Stimulated activated CD4-positive, alpha-beta T cell treated with anti-CD3 and anti-CD28 coated beads, Interleukin-4, amount 100 ng/mL, for 24 hours (primary cell): ENCODE data around the gene RDH11.
"Not testable (repeated sequence)": the region's sequence is repeated elsewhere in the genome, so short reads cannot be mapped to it uniquely, and the experiment has no call there.

Experiments
- DNase-seq: peaks from one replicate; pipeline ENCODE4 v3.0.0-alpha.2; 2020

The RDH11 gene

GRCh38 chr14:67695394-67695949 lies at the start of gene RDH11:
RDH11 (minus strand) TSS chr14:67695764; CDS start chr14:67695703, 61 bp downstream.
- DNase-seq = peak; percentile 83

GRCh38 chr14:67744046-67744445 lies 48.5 kb upstream of the RDH11 start:
- no peak for DNase-seq

GRCh38 chr14:67738740-67739504 lies 43.4 kb upstream of the RDH11 start:
- DNase-seq = peak; percentile 21

- DNase-seq = no peak
Observed at GRCh38 chr14:67736771-67737170, 41.2 kb upstream of the RDH11 start.

- DNase-seq = no peak
Observed at GRCh38 chr14:67735336-67736147, 40.0 kb upstream of the RDH11 start.

GRCh38 chr14:67734675-67735074 lies 39.1 kb upstream of the RDH11 start:
- no peak for DNase-seq

- DNase-seq = no peak
Observed at GRCh38 chr14:67733616-67734015, 38.1 kb upstream of the RDH11 start.

- DNase-seq = no peak
Observed at GRCh38 chr14:67729072-67729885, 33.7 kb upstream of the RDH11 start.

- no peak for DNase-seq
Observed at GRCh38 chr14:67728258-67728657, 32.7 kb upstream of the RDH11 start.

- DNase-seq = no peak
Observed at GRCh38 chr14:67727361-67727760, 31.8 kb upstream of the RDH11 start.

- DNase-seq = no peak
Observed at GRCh38 chr14:67725171-67725570, 29.6 kb upstream of the RDH11 start.

GRCh38 chr14:67722293-67722692 lies 26.7 kb upstream of the RDH11 start:
- no peak for DNase-seq

GRCh38 chr14:67721875-67722274 lies 26.3 kb upstream of the RDH11 start:
- DNase-seq = no peak

- no peak for DNase-seq
Observed at GRCh38 chr14:67719866-67720265, 24.3 kb upstream of the RDH11 start.

GRCh38 chr14:67719385-67719784 lies 23.8 kb upstream of the RDH11 start:
- DNase-seq = not testable (repeated sequence)

GRCh38 chr14:67718265-67718664 lies 22.7 kb upstream of the RDH11 start:
- DNase-seq = no peak

GRCh38 chr14:67717048-67717447 lies 21.5 kb upstream of the RDH11 start:
- no peak for DNase-seq

- no peak for DNase-seq
Observed at GRCh38 chr14:67710209-67710608, 14.6 kb upstream of the RDH11 start.

- DNase-seq = not testable (repeated sequence)
Observed at GRCh38 chr14:67709796-67710195, 14.2 kb upstream of the RDH11 start.

GRCh38 chr14:67709346-67709745 lies 13.8 kb upstream of the RDH11 start:
- not testable (repeated sequence) for DNase-seq

GRCh38 chr14:67705211-67705610 lies 9.6 kb upstream of the RDH11 start:
- no peak for DNase-seq

- peak; percentile 43 for DNase-seq
Observed at GRCh38 chr14:67704484-67705089, 9.0 kb upstream of the RDH11 start.
